Measurements from ENCODE around the gene TDRD6. TPM values are rescaled to one million over a fixed set of nuclear protein-coding genes. Genes with fewer than 3 reads are reported as not detected.
"Not testable (repeated sequence)": the region's sequence is repeated elsewhere in the genome, so short reads cannot be mapped to it uniquely, and the experiment has no call there.

Gene TDRD6
- total RNA-seq, 1 donor from 2014 or later, result 0.02 TPM

DNA sequence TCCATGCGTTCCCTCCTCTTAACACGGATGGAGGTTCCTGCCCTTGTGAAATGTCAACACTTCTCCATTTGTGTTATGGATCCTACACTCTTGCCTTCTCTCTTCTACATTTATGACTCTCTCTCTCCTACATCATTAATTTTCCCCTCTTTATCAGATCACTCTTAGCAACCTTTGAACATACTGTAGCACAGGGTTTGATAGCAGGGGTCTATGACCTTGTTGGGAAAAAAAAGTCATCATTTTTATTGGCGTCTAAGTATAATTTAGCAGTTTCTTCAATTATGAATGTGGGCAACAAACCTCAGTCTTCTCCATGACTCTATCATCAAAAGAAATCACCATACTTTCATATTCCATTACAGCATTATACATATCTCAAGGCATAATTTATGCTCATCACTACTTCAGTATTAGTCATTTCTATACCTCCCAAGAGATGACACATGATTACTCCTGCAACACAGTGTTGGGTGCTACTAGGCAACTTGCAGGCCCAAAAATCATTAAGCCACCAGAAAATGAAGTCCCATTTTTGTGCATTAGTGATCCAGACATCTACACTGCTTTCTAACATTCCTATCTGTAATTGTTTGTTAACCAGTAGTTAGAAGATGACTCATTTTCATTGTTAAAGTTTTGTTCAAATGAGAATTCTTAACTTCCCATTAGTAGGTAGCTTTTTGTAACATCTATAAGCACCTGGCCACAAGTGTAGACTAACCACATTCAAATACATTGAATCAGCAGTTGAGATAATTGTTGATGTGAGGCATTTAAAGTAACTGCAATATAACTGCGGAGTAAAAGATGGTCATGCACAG, 44.5 kb upstream of the TDRD6 start:
- DNase-seq (ENCODE audit: low read depth), result no peak
- H3K4me3 Mint-ChIP-seq (ENCODE audit: unreplicated experiment), result no peak overlapping the region

GRCh38 chr6:46645265-46645664, 42.4 kb upstream of the TDRD6 start:
- no peak overlapping the region for H3K4me3 Mint-ChIP-seq (ENCODE audit: unreplicated experiment)
- Histone ChIP-seq H3K9me3 (ENCODE audit: insufficient read depth, low read depth, low read length) (no peaks in the 10 kb centered on the region), H3K9ac (ENCODE audit: low read length) (no peak overlapping the region), H3K4me1 (ENCODE audit: insufficient read depth, low read length) (no peaks in the 10 kb centered on the region), H3K4me3 (ENCODE audit: insufficient read depth, low read depth, low read length) (no peak overlapping the region), H3K79me2 (ENCODE audit: insufficient read depth, low read length) (no peaks in the 10 kb centered on the region), H3K27ac (ENCODE audit: low read depth, low read length) (no peak overlapping the region), H2AFZ (ENCODE audit: low read depth, low read length) (no peak overlapping the region), H4K20me1 (ENCODE audit: insufficient read depth, low read length) (no peaks in the 10 kb centered on the region), H3K4me2 (ENCODE audit: low read length) (no peak overlapping the region), H3K36me3 (ENCODE audit: insufficient read depth, low read length) (no peaks in the 10 kb centered on the region), H3K27me3 (ENCODE audit: insufficient read depth, low read length) (no peaks in the 10 kb centered on the region)
- FAIRE-seq, result no peak
- H3K27ac Mint-ChIP-seq (ENCODE audit: unreplicated experiment), result no peak overlapping the region
- H3K4me1 Mint-ChIP-seq (ENCODE audit: low read depth, unreplicated experiment), result no peaks in the 10 kb centered on the region
- H3K9me3 Mint-ChIP-seq (ENCODE audit: unreplicated experiment), result no peaks in the 10 kb centered on the region
- TF ChIP-seq EZH2 (IDR thresholded peaks at IDR 0.05; ENCODE audit: insufficient read depth, low read length), result no peak
- TF ChIP-seq CTCF (IDR thresholded peaks at IDR 0.05; ENCODE audit: insufficient read depth, low read depth, low read length), result no peak
- H3K36me3 Mint-ChIP-seq (ENCODE audit: low read depth, unreplicated experiment), result no peaks in the 10 kb centered on the region
- no peak for DNase-seq (ENCODE audit: low read depth)
- no peaks in the 10 kb centered on the region for H3K27me3 Mint-ChIP-seq (ENCODE audit: low read depth, unreplicated experiment)

More for the DNA sequence above, 44.5 kb upstream of the TDRD6 start:
- H3K4me1 Mint-ChIP-seq (ENCODE audit: low read depth, unreplicated experiment), result peaks cover 3% of the 10 kb centered on the region
- FAIRE-seq, result no peak
- no peaks in the 10 kb centered on the region for H4K20me1 ChIP-seq (ENCODE audit: insufficient read depth, low read length)
- H3K9ac ChIP-seq (ENCODE audit: low read length), result no peak overlapping the region
- no peaks in the 10 kb centered on the region for H3K27me3 Mint-ChIP-seq (ENCODE audit: low read depth, unreplicated experiment)
- no peak overlapping the region for H2AFZ ChIP-seq (ENCODE audit: low read depth, low read length)
- no peaks in the 10 kb centered on the region for H3K36me3 Mint-ChIP-seq (ENCODE audit: low read depth, unreplicated experiment)
- no peaks in the 10 kb centered on the region for H3K4me1 ChIP-seq (ENCODE audit: insufficient read depth, low read length)
- H3K27me3 ChIP-seq (ENCODE audit: insufficient read depth, low read length), result no peaks in the 10 kb centered on the region
- H3K9me3 Mint-ChIP-seq (ENCODE audit: unreplicated experiment), result no peaks in the 10 kb centered on the region
- H3K27ac ChIP-seq (ENCODE audit: low read depth, low read length), result no peak overlapping the region
- no peak overlapping the region for H3K4me2 ChIP-seq (ENCODE audit: low read length)
- no peaks in the 10 kb centered on the region for H3K9me3 ChIP-seq (ENCODE audit: insufficient read depth, low read depth, low read length)
- TF ChIP-seq EZH2 (IDR thresholded peaks at IDR 0.05; ENCODE audit: insufficient read depth, low read length), result no peak
- no peak for TF ChIP-seq CTCF (IDR thresholded peaks at IDR 0.05; ENCODE audit: insufficient read depth, low read depth, low read length)
- no peaks in the 10 kb centered on the region for H3K79me2 ChIP-seq (ENCODE audit: insufficient read depth, low read length)
- no peak overlapping the region for H3K4me3 ChIP-seq (ENCODE audit: insufficient read depth, low read depth, low read length)
- no peak overlapping the region for H3K27ac Mint-ChIP-seq (ENCODE audit: unreplicated experiment)
- no peaks in the 10 kb centered on the region for H3K36me3 ChIP-seq (ENCODE audit: insufficient read depth, low read length)

- not testable (repeated sequence) for H3K4me3 ChIP-seq (ENCODE audit: insufficient read depth, low read depth, low read length); H4K20me1 ChIP-seq (ENCODE audit: insufficient read depth, low read length); H3K79me2 ChIP-seq (ENCODE audit: insufficient read depth, low read length); H3K9me3 ChIP-seq (ENCODE audit: insufficient read depth, low read depth, low read length); H3K27me3 ChIP-seq (ENCODE audit: insufficient read depth, low read length); H3K27ac Mint-ChIP-seq (ENCODE audit: unreplicated experiment); H3K27ac ChIP-seq (ENCODE audit: low read depth, low read length); H3K4me1 Mint-ChIP-seq (ENCODE audit: low read depth, unreplicated experiment); FAIRE-seq; H3K4me3 Mint-ChIP-seq (ENCODE audit: unreplicated experiment); H3K36me3 ChIP-seq (ENCODE audit: insufficient read depth, low read length); H3K27me3 Mint-ChIP-seq (ENCODE audit: low read depth, unreplicated experiment); H3K9ac ChIP-seq (ENCODE audit: low read length); H3K36me3 Mint-ChIP-seq (ENCODE audit: low read depth, unreplicated experiment); H3K4me2 ChIP-seq (ENCODE audit: low read length); H3K9me3 Mint-ChIP-seq (ENCODE audit: unreplicated experiment); H2AFZ ChIP-seq (ENCODE audit: low read depth, low read length); DNase-seq (ENCODE audit: low read depth); H3K4me1 ChIP-seq (ENCODE audit: insufficient read depth, low read length)
Observed at GRCh38 chr6:46648108-46648507, 39.6 kb upstream of the TDRD6 start.
